ENCODE measurements around the gene CCDC73.

DNA sequence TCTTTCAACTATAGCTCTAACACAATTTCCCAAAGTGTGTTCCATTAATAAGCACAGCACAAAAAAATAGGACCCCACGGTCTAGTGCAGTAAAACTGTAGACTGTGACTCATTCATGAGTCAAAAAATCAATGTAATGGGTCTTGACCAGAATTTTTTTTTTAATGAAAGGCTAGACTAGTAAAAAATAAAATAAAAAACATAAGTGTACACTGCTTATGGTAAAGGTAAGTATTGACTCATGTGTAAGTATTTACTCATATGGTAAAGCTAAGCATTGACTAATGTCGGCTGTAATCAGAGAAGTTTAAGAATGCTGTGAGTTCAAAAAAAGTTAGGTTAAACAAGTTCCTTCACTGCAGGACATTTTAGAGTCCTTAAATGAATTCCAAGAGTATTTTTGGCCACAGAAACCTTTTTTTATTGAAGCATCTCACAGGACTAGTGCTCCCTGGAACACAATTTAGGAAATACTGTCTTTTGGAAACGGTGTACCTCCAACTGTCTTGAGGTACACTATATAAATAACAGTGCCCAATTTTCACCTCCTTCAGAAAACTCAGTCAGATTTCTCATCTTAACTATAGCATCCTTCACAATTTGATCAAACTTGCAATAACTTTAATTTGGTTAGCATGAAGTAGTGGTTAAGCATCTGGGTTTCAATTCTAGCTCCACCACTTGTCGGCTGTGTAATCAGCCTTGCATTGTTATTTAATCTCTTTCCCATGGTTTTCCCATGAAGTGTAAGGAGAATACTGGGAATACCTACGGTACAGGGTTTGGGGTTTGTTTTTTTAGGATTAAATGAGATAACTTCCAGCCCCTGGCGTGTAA lies 2.1 kb downstream of the CCDC73 start:
- TF ChIP-seq, protein P1, sequence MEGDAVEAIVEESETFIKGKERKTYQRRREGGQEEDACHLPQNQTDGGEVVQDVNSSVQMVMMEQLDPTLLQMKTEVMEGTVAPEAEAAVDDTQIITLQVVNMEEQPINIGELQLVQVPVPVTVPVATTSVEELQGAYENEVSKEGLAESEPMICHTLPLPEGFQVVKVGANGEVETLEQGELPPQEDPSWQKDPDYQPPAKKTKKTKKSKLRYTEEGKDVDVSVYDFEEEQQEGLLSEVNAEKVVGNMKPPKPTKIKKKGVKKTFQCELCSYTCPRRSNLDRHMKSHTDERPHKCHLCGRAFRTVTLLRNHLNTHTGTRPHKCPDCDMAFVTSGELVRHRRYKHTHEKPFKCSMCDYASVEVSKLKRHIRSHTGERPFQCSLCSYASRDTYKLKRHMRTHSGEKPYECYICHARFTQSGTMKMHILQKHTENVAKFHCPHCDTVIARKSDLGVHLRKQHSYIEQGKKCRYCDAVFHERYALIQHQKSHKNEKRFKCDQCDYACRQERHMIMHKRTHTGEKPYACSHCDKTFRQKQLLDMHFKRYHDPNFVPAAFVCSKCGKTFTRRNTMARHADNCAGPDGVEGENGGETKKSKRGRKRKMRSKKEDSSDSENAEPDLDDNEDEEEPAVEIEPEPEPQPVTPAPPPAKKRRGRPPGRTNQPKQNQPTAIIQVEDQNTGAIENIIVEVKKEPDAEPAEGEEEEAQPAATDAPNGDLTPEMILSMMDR (IDR thresholded peaks at IDR 0.05): no peak
- TF ChIP-seq POLR2A (IDR thresholded peaks at IDR 0.05): no peak

Measured in upper lobe of left lung (tissue), 4 donors.